ENCODE measurements around the gene NSMCE1. TPM values are rescaled to one million over a fixed set of nuclear protein-coding genes. Genes with fewer than 3 reads are reported as not detected.
"Not testable (repeated sequence)": the region's sequence is repeated elsewhere in the genome, so short reads cannot be mapped to it uniquely, and the experiment has no call there.

NSMCE1 gene
- total RNA-seq, 1 donor = 29.5 TPM

DNA sequence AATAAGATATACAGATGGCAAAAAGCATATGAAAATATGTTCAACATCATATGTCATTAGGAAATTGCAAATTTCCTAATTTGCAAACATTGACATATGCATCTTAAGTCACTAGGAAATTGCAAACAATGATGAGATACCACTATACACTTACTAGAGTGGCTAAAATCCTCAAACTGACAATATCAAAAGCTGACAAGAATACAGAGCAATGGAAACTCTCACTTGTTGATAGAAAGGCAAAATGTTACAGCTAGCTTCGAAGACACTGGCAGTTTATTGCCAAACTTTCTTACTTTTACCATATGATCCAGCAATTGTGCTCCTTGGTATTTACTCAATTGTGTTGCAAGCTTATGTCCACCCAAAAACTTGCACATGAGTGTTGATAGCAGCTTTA lies 40.2 kb upstream of the NSMCE1 start:
- no peaks in the 10 kb centered on the region for H3K27me3 ChIP-seq (ENCODE audit: insufficient read depth, low read length)
- no peak overlapping the region for H3K4me3 ChIP-seq (ENCODE audit: low read length)
- no peaks in the 10 kb centered on the region for H3K9me3 ChIP-seq (ENCODE audit: low read depth, low read length)
- peaks cover 32% of the 10 kb centered on the region for H3K4me1 ChIP-seq (ENCODE audit: insufficient read depth, low read length)

DNA sequence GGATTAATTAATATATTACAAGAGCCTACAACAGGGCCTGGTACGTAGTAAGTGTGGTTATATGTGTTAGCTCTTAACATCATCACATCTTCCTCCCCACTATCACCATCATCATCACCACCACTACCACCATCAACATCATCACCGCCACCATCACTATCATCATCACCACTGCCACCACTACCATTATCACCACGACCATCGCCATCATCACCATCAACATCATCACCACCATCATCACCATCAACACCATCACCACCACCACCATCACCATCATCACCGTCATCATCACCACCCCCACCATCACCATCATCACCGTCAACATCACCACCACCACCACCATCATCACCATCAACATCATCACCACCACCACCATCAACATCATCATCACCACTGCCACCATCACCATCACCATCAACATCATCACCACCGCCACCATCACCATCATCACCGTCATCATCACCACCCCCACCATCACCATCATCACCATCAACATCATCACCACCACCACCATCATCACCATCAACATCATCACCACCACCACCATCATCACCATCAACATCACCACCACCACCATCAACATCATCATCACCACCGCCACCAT lies 37.4 kb upstream of the NSMCE1 start:
- H3K27me3 ChIP-seq (ENCODE audit: insufficient read depth, low read length) = no peaks in the 10 kb centered on the region
- H3K4me1 ChIP-seq (ENCODE audit: insufficient read depth, low read length) = peaks cover 48% of the 10 kb centered on the region
- no peak overlapping the region for H3K4me3 ChIP-seq (ENCODE audit: low read length)
- H3K9me3 ChIP-seq (ENCODE audit: low read depth, low read length) = no peaks in the 10 kb centered on the region

DNA sequence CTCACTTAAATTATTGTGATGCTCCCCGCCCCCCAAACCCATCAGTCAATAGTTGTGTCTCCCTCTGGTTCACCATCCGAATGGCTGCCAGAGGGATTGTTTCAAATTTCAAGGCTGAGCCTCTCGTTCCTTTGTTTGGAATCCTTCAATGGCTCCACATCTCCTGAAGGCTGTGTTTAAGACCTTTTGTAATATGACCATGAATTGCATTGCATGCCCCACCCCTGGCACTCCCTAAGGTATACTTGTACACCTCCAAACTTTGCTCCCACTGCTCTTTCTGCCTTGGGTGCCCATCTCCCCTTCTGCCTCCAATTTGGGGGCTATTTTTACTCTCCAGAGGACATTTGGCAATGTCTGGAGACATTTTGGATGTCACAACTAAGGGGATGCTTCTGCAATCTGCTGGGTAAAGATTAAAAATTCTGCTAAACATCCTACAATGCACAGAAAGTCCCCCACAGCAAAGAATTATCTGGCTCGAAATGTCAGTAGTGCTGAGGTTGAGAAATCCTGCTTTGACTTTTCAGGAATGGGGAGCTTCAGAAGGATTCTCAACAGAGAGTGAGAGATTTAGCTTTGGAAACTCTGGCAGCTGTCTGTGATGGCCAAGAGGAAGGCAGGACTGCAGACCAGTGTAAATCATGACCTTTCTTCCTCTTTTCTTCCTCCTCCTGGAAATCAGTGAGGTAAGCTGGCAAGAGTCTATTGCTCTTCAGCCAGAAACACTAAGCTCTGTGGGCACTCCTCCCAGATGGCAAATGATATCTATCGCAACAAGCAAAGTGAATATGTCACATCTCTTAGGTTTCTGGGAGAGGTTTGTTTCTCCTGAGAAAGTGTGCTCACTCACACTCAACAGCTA lies 36.5 kb upstream of the NSMCE1 start:
- H3K27me3 ChIP-seq (ENCODE audit: insufficient read depth, low read length) = no peaks in the 10 kb centered on the region
- no peaks in the 10 kb centered on the region for H3K9me3 ChIP-seq (ENCODE audit: low read depth, low read length)
- peaks cover 56% of the 10 kb centered on the region for H3K4me1 ChIP-seq (ENCODE audit: insufficient read depth, low read length)
- no peak overlapping the region for H3K4me3 ChIP-seq (ENCODE audit: low read length)

DNA sequence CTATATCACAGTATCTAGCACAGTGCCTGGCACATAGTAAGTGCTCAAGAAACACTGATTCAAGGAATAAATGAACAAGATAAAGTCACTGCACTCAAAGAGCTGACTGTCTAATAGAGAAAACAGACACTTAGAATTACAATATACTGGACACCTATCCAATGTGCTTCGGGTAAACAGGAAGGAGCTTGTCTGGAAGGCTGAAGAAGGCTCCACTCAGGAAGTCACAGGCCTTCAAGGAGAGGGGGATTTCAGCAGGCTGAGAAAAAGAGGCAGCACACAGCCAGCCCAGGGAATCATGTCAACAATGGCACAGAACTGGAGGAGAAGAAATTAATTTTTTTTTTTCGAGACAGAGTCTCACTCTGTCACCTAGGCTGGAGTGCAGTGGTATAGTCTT lies 35.5 kb upstream of the NSMCE1 start:
- H3K27me3 ChIP-seq (ENCODE audit: insufficient read depth, low read length) = no peaks in the 10 kb centered on the region
- H3K9me3 ChIP-seq (ENCODE audit: low read depth, low read length) = no peaks in the 10 kb centered on the region
- no peak overlapping the region for H3K4me3 ChIP-seq (ENCODE audit: low read length)
- H3K4me1 ChIP-seq (ENCODE audit: insufficient read depth, low read length) = peaks cover 66% of the 10 kb centered on the region

DNA sequence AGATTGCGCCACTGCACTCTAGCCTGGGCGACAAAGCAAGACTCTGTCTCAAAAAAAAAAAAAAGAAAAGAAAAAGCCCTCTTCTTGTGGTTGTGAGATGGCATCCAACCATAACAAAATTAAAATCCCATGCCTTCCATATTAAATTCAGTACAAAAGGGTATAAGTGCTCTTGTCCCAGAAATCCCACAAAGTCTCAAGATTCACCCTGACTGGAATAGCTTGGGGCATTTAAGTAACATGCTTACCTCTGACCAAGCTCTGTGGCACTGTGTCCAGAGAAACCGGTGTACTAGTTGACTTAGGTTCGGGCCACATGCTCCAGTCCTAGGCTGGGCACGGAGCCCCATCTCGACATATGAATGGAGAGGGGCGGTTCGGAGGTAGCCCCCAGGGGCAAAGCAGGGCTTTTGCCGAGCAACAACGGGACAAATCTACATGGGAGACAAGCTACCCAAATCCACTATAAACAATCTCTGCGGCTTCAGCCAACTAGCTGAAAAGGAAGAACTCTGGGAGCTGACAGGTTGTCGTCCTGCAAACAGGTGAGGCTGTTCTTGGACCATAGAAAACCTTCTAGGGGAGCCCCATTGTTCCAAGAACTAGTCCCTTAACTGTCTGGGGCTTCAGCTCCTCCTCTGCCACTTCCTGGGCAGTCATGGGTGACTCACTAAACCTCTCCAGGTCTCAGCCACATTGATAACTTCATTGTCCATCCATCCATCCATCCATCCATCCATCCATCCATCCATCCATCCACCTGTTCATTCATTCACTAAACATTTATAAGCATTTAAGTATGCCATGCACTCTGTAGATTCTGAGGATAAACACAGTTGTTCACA lies 34.9 kb upstream of the NSMCE1 start:
- Histone ChIP-seq H3K27me3 (ENCODE audit: insufficient read depth, low read length) (no peaks in the 10 kb centered on the region), H3K4me1 (ENCODE audit: insufficient read depth, low read length) (peaks cover 71% of the 10 kb centered on the region), H3K9me3 (ENCODE audit: low read depth, low read length) (no peaks in the 10 kb centered on the region), H3K4me3 (ENCODE audit: low read length) (no peak overlapping the region)

DNA sequence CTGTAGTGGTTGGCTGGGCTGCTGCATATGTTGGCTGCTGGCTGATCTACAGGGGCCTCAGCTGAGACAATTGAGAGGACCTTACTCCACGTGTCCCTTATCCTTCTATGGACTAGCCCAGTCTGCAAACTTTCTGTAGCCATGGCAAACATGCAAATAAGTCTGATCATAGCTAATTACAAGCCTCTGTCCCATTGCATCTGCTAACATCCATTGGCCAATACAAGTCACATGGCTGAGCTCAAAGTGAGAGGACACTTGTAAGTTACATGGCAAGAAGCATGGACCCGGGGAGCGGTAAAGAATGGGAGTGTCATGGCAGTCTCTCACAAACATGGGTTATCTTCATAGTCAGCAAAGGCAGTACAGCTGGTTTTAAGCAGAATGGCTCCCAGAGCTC lies 33.6 kb upstream of the NSMCE1 start:
- no peaks in the 10 kb centered on the region for H3K27me3 ChIP-seq (ENCODE audit: insufficient read depth, low read length)
- H3K4me1 ChIP-seq (ENCODE audit: insufficient read depth, low read length) = peaks cover 71% of the 10 kb centered on the region
- H3K4me3 ChIP-seq (ENCODE audit: low read length) = no peak overlapping the region
- no peaks in the 10 kb centered on the region for H3K9me3 ChIP-seq (ENCODE audit: low read depth, low read length)

DNA sequence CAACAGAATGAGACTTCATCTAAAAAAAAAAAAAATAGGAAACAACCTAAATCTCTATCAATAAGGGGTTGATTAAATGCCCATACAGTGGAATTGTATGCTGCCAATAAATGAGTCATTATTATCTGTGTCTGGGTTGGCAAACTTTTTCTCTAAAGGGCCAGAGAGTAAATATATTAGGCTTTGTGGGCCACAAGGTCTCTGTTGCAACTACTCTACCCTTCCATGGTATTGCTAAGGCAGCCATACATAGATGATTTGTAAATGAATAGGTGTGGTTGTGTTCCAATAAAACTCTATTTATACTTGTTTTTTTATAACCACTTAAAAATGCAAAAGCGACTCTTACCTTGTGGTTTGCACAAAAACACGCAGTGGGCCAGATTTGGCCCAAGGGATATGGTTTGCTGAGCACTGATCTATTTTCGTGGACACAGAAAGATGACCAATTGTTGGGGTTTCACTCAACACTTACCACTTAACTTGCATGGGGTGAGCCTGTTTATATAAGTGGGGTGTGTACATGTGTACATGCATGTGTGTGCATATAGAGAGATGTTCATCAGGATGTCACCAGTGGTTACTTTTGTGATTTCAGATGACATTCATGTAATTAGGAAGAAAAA lies 32.8 kb upstream of the NSMCE1 start:
- H3K4me1 ChIP-seq (ENCODE audit: insufficient read depth, low read length) = peaks cover 78% of the 10 kb centered on the region
- no peak overlapping the region for H3K4me3 ChIP-seq (ENCODE audit: low read length)
- H3K9me3 ChIP-seq (ENCODE audit: low read depth, low read length) = no peaks in the 10 kb centered on the region
- no peaks in the 10 kb centered on the region for H3K27me3 ChIP-seq (ENCODE audit: insufficient read depth, low read length)

DNA sequence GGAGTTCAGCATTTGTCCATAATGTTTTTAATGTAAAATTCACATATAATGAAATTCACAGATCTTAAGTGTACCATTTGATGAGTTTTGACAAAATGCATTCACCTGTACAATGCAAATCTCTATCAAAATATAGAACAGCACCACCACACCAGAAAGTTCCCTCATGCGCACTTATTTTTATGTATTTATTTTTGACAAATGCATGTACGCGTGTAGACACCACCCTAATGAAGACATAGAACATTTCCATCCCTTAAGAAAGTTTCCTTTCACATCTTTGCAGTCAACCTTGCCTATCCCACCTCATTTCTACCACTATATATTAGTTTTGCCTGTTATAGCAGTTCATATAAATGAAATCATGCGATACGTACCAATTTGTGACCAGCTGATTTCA lies 29.6 kb upstream of the NSMCE1 start:
- peaks cover 56% of the 10 kb centered on the region for H3K4me1 ChIP-seq (ENCODE audit: insufficient read depth, low read length)
- H3K27me3 ChIP-seq (ENCODE audit: insufficient read depth, low read length) = no peaks in the 10 kb centered on the region
- H3K9me3 ChIP-seq (ENCODE audit: low read depth, low read length) = no peaks in the 10 kb centered on the region
- no peak overlapping the region for H3K4me3 ChIP-seq (ENCODE audit: low read length)

DNA sequence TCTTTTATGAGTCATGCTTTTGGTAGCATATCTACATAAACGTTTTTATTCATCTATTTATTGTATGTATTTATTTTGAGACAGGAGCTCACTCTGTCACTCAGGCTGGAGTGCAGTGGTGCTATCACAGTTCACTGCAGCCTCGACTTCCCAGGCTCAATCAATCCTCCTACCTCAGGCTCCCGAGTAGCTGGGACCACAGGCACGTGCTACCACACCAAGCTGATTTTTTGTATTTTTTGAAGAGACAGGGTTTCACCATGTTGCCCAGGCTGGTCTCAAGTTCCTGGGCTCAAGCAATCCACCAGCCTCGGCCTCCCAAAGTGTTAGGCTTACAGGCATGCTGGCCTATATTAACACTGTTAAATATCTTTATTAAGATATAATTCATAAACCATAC lies 24.8 kb upstream of the NSMCE1 start:
- H3K4me3 ChIP-seq (ENCODE audit: low read length) = no peak overlapping the region
- no peaks in the 10 kb centered on the region for H3K9me3 ChIP-seq (ENCODE audit: low read depth, low read length)
- H3K4me1 ChIP-seq (ENCODE audit: insufficient read depth, low read length) = peaks cover 38% of the 10 kb centered on the region
- no peaks in the 10 kb centered on the region for H3K27me3 ChIP-seq (ENCODE audit: insufficient read depth, low read length)

DNA sequence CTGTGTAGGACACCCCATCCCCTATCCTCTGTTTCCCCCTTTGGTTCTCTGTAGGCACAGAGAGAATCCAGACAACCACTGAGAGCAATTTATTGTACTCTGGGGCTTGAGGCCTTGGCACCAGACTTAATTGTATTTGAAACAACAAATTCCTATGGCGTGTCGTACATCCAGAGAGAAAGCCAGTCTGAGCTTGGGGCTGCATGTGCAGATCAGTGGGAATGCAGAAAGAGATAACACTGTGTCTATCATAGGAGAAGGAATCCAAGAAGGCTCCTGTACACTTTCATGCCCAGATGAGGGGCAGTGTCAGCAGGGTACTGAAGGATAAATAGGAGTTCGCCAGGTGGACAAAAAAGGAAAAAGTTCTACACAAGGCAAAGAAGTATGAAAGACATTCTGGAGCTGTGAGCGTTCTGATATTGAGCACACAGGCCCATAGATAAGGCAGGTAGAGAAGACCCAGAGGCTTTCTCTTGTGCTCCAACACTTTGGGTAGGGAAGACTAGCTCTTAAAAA lies 23.2 kb upstream of the NSMCE1 start:
- H3K4me3 ChIP-seq (ENCODE audit: low read length) = no peak overlapping the region

DNA sequence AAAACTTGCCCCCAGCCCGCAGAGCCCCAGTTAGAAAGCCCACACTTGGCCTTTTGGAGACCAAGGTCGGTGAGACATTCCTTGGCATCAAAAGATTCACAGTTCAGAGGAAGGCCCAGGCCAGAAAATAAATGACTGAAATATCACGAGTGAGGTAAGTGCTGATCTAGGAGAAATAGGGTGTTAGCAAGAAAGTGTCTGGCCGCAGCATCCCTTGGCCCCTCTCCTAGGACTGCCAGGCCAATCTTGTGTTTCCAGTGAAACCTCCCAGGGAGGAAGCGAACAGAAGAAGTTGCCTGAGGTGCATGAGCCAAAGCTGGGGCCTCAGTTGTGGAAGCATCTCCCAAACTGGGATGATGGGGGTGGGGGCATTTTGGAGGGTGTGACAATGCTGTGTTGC lies 22.5 kb upstream of the NSMCE1 start:
- H3K27me3 ChIP-seq (ENCODE audit: insufficient read depth, low read length) = no peaks in the 10 kb centered on the region
- peaks cover 53% of the 10 kb centered on the region for H3K4me1 ChIP-seq (ENCODE audit: insufficient read depth, low read length)
- no peaks in the 10 kb centered on the region for H3K9me3 ChIP-seq (ENCODE audit: low read depth, low read length)
- no peak overlapping the region for H3K4me3 ChIP-seq (ENCODE audit: low read length)

More for the DNA sequence above, 23.2 kb upstream of the NSMCE1 start:
- Histone ChIP-seq H3K9me3 (ENCODE audit: low read depth, low read length) (no peaks in the 10 kb centered on the region), H3K4me1 (ENCODE audit: insufficient read depth, low read length) (peaks cover 51% of the 10 kb centered on the region), H3K27me3 (ENCODE audit: insufficient read depth, low read length) (no peaks in the 10 kb centered on the region)

DNA sequence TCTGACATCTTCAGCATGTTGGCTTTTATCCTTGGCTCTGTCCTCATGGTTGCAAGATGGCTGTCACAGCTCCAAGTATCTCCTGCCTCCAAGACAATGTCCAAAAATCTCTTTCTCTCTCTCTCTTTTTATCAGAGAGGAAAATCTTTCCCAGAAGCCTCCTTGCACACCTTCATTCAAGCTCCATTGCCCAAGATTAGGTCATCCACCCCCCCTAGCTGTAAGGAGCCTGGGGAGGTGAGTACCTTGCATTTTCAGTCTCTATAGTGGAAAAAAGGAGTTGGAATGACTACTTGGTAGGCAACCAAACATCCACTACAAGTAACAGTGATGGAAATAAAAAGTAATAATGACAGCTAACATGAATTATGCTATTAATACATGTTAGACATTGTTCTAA lies 22.0 kb upstream of the NSMCE1 start:
- Histone ChIP-seq H3K4me3 (ENCODE audit: low read length) (no peak overlapping the region), H3K27me3 (ENCODE audit: insufficient read depth, low read length) (no peaks in the 10 kb centered on the region), H3K4me1 (ENCODE audit: insufficient read depth, low read length) (peaks cover 53% of the 10 kb centered on the region), H3K9me3 (ENCODE audit: low read depth, low read length) (no peaks in the 10 kb centered on the region)

DNA sequence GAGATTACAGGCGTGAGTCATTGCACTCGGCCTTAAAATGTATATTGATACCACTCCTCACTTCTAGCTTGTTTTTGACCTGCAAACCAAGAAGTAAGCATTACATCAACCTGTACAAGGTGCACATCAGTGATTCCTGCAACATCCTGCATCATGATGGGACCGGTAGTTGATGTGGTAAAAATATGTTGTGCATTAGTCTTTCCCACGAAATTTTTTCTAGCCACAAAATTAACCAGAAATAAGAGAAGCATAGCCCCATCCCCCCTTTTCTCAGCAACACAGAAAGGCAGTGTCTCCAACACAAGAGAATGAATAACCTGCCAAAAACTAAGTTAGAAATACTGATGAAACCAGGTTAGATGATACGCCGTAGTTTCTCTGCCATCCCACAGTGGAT lies 21.1 kb upstream of the NSMCE1 start:
- H3K4me3 ChIP-seq (ENCODE audit: low read length) = no peak overlapping the region

DNA sequence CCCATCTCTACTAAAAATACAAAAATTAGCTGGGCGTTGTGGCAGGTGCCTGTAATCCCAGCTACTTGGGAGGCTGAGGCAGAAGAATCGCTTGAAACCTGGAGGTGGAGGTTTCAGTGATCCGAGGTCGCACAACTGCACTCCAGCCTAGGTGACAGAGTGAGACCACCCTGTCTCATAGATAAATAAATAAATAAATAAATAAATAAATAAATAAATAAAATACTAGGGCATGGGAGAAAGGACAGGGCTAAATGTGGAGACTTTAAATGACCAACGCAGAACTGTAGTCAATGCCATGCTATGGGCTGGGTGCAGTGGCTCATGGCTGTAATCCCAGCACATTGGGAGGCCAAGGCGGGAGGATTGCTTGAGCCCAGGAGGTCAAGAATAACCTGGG lies 19.7 kb upstream of the NSMCE1 start:
- H3K9me3 ChIP-seq (ENCODE audit: low read depth, low read length); H3K27me3 ChIP-seq (ENCODE audit: insufficient read depth, low read length); H3K4me3 ChIP-seq (ENCODE audit: low read length): not testable (repeated sequence)
- H3K4me1 ChIP-seq (ENCODE audit: insufficient read depth, low read length) = peaks cover 63% of the 10 kb centered on the region

More for the DNA sequence above, 21.1 kb upstream of the NSMCE1 start:
- Histone ChIP-seq H3K4me1 (ENCODE audit: insufficient read depth, low read length) (peaks cover 61% of the 10 kb centered on the region), H3K27me3 (ENCODE audit: insufficient read depth, low read length) (no peaks in the 10 kb centered on the region), H3K9me3 (ENCODE audit: low read depth, low read length) (no peaks in the 10 kb centered on the region)

DNA sequence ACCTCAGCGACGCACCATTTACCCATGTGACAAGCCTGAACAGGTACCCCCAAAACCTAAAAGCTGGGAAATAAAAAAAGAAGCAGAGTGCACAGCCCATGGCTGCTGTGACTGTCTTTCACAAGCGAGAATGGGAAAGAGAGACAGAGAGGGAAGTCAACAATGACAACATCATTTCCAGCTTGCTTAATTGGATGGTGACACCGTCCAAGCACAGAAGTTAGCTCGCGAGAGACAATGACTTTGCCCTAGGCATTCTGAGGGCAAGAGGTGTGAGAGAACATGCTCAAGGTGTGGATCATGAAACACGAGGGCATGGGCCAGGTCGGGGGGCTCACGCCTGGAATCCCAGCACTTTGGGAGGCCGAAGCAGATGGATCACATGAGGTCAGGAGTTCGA lies 19.3 kb upstream of the NSMCE1 start:
- no peaks in the 10 kb centered on the region for H3K9me3 ChIP-seq (ENCODE audit: low read depth, low read length)
- H3K27me3 ChIP-seq (ENCODE audit: insufficient read depth, low read length) = no peaks in the 10 kb centered on the region
- peaks cover 63% of the 10 kb centered on the region for H3K4me1 ChIP-seq (ENCODE audit: insufficient read depth, low read length)
- no peak overlapping the region for H3K4me3 ChIP-seq (ENCODE audit: low read length)

Measured in mononuclear cell (primary cell).